WI38 (cell line): ENCODE measurements around the gene CLIP2.
A peak's percentile ranks its signal among the peaks of the same experiment; 100 is the strongest.
"Not testable (repeated sequence)": the region's sequence is repeated elsewhere in the genome, so short reads cannot be mapped to it uniquely, and the experiment has no call there.

Experiments
- H3K4me3 ChIP-seq: 2 replicates; pipeline ENCODE4 v1.5.1; 2011; ENCODE audit warnings: low read depth, mild to moderate bottlenecking, control low read depth, low read length
- TF ChIP-seq, protein P1 (sequence below): IDR thresholded peaks from 2 replicates; pipeline ENCODE4 v1.5.1; 2012; ENCODE audit warnings: low read depth, mild to moderate bottlenecking, control low read depth, low read length

Gene CLIP2

DNA sequence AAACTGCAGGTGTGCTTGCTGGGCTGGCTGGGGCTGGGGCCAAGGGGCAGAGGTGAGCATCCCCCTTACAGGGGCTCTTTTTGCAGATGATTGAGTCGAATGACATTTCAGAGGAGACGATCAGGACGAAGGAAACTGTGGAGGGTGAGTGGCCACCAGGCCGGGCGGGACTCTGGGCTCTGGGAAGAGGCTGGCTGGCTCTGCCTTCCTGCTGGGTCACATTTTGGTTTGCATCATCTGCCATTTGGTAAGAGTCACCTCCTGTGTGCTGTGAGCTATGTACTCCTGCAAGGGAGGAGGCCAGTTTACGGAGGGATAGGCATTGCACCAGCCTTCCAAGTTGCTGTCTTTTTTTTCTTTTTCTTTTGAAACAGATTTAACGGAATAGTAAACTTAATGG lies 91.5 kb downstream of the CLIP2 start:
- no peak overlapping the region for H3K4me3 ChIP-seq
- TF ChIP-seq, protein P1, sequence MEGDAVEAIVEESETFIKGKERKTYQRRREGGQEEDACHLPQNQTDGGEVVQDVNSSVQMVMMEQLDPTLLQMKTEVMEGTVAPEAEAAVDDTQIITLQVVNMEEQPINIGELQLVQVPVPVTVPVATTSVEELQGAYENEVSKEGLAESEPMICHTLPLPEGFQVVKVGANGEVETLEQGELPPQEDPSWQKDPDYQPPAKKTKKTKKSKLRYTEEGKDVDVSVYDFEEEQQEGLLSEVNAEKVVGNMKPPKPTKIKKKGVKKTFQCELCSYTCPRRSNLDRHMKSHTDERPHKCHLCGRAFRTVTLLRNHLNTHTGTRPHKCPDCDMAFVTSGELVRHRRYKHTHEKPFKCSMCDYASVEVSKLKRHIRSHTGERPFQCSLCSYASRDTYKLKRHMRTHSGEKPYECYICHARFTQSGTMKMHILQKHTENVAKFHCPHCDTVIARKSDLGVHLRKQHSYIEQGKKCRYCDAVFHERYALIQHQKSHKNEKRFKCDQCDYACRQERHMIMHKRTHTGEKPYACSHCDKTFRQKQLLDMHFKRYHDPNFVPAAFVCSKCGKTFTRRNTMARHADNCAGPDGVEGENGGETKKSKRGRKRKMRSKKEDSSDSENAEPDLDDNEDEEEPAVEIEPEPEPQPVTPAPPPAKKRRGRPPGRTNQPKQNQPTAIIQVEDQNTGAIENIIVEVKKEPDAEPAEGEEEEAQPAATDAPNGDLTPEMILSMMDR, result no peak

DNA sequence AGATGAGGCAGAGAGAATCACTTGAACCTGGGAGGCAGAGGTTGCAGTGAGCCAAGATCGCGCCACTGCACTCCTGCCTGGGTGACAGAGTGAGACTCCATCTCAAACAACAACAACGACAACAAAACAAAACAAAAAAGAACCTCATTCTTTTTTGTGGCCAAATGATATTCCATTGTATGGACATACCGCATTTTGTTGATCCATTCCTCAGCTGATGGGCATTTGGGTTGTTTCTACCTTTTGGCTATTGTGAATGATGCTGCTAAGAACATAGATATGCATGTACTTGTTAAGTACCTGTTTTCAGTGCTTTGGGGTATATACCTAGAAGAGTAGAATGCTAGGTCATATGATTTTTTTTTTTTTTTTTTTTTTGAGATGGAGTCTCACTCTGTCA lies 94.9 kb downstream of the CLIP2 start:
- not testable (repeated sequence) for H3K4me3 ChIP-seq

DNA sequence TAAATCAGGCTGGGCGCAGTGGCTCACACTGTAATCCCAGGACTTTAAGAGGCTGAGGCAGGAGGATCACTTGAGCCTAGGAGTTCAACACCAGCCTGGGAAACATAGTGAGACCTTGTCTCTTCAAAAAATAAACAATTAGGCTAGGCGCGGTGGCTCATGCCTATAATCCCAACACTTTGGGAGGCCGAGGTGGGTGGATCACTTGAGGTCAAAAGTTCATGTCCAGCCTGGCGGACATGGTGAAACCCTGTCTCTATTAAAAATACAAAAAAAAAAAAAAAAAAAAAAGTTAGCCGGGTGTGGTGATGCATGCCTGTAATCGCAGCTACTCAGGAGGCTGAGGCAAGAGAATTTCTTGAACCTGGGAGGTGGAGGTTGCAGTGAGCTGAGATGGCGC lies 95.6 kb downstream of the CLIP2 start:
- not testable (repeated sequence) for H3K4me3 ChIP-seq

DNA sequence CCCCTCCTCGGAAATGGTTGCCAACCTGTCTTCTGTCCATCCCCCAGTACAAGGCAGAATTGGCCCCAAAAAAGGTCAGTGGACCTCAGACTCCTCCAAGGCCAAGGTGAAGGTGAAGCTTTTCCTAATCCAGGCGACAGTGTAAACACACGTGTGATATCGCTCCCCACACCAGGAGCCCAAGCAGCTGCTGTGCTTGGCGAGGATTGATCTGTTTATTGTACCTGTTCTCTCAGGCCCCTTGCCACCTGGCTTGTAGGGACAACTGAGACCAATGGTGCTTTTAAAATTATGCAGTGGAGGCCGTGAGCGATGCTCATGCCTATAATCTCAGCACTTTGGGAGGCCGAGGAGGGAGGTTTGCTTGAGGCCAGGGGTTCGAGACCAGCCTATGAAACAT lies 98.4 kb downstream of the CLIP2 start:
- H3K4me3 ChIP-seq, result no peak overlapping the region
- TF ChIP-seq, protein P1, result no peak

DNA sequence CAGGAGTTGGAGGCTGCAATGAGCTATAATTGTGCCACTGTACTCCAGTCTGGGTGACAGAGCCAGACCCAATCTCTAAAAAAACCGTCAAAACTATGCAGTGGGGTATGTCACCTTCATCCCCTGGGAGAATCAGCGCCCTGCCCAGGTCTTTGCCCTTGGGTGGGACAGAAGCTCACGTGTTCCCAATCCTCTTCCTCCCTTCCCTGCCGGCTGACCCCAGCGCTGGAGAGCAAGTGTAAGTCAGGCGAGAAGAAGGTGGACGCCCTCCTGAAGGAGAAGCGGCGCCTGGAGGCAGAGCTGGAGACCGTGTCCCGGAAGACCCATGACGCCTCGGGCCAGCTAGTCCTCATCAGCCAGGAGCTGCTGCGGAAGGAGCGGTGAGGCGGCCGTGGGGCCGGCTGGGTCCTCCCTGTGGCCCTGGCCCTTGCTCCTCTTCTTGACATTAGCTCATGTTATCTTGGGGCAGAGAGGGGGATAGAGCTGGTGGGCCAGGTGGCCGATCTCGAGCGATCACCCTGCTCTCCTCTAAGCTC lies 99.7 kb downstream of the CLIP2 start:
- TF ChIP-seq, protein P1, result no peak
- H3K4me3 ChIP-seq, result no peak overlapping the region

DNA sequence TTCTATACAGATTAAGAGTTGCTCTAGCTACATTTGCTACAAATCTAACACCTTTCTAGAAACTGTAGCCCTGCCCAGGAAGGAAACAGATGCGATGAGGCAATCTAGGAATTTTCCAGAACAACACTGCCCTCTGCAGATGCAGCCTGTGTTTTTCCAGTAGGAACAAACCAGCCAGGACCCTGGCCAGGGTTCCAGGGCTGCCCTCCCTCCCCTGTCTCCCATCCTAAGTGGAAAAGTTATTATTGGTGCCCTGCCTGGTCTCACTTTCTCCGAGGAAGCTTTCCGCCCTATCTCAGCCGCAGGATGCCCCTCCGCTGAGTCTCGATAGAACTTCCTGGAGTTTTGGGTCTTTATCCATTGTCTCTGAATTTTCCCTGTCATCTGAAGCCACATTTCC lies 104.5 kb downstream of the CLIP2 start:
- TF ChIP-seq, protein P1, result 0 out of 2 replicates have a peak, but pooled peaks have one; percentile 5

DNA sequence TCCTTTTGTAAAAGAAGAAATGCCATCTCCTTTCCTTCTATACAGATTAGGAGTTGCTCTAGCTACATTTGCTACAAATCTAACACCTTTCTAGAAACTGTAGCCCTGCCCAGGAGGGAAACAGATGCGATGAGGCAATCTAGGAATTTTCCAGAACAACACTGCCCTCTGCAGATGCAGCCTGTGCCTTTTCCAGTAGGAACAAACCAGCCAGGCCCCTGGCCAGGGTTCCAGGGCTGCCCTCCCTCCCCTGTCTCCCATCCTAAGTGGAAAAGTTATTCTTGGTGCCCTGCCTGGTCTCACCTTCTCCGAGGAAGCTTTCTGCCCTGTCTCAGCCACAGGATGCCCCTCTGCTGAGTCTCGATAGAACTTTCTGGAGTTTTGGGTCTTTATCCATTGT lies 105.4 kb downstream of the CLIP2 start:
- not testable (repeated sequence) for H3K4me3 ChIP-seq
- TF ChIP-seq, protein P1, result peak; percentile 29; the same call in 1 of the 2 replicates

More for the DNA sequence above, 104.5 kb downstream of the CLIP2 start:
- H3K4me3 ChIP-seq, result not testable (repeated sequence)

DNA sequence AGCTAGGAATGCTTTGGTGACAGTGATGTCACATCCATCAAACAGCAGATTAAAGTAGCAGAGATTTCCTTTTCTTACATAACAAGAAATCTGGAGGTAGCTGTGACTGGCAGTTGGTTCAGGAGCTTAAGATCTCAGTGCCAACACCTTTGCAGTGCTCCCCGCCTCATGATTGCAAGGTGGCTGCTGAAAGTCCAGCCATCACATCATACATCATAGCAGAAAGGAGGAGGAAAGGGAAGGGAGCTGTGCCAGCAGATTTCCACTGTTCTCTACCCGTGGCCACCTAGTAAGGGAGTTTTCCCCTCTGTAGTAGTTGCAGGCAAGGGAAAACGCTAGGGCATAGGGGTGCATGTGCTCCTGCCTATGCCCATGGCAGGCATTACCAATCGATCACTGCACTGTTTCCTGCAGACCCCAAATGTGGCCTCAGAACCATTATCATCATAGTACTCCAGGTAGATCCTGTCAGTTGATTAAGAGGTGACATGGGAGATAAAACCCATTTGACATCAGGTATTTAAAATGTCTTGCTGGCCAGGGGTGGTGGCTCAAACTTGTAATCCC lies 106.6 kb downstream of the CLIP2 start:
- TF ChIP-seq, protein P1, result no peak
- H3K4me3 ChIP-seq, result no peak overlapping the region
